CD14-positive monocyte (primary cell): Measurements from ENCODE around the gene SDR42E1. TPM values are rescaled to one million over a fixed set of nuclear protein-coding genes. Genes with fewer than 3 reads are reported as not detected.

Source experiments
- DNase-seq, 3 donors: peaks; one replicate each; pipeline ENCODE4 v3.0.0-alpha.2; 2011 to 2022
- H2AFZ ChIP-seq: 2 replicates; pipeline ENCODE4 v1.6.0; 2012; ENCODE audit warnings: mild to moderate bottlenecking, low read depth, low read length, inconsistent platforms; ENCODE audit not compliant: insufficient read depth, poor library complexity, severe bottlenecking
- H3K27ac ChIP-seq, 2 donors: 1 replicate in 1 of 2; 2 replicates in 1 of 2; pipeline ENCODE4 v1.5.1; 2012 to 2013; ENCODE audit warnings: low read length in 2 of 2, control low read depth in 1 of 2, inconsistent platforms in 1 of 2, low read depth in 1 of 2, mild to moderate bottlenecking in 1 of 2
- H3K27me3 ChIP-seq, 2 donors: one replicate each; pipeline versions ENCODE4 v1.6.0 to v1.6.1; 2011 to 2013; ENCODE audit warnings: low read length in 2 of 2; ENCODE audit not compliant: control insufficient read depth in 2 of 2, insufficient read depth in 2 of 2
- H3K36me3 ChIP-seq, 2 donors: replicated peaks in 1 of 2; 1 replicate in 1 of 2; 2 replicates in 1 of 2; pipeline versions ENCODE4 v1.5.1 to v1.6.1; 2012 to 2013; ENCODE audit warnings: low read length in 2 of 2, control low read depth in 1 of 2, inconsistent platforms in 1 of 2, mild to moderate bottlenecking in 1 of 2; ENCODE audit not compliant: insufficient read depth in 2 of 2, control insufficient read depth in 1 of 2
- H3K4me1 ChIP-seq, 2 donors: 1 replicate in 1 of 2; 2 replicates in 1 of 2; pipeline versions ENCODE4 v1.5.1 to v1.6.1; 2012 to 2013; ENCODE audit warnings: low read length in 2 of 2, control low read depth in 1 of 2, inconsistent platforms in 1 of 2, mild to moderate bottlenecking in 1 of 2, moderate library complexity in 1 of 2; ENCODE audit not compliant: insufficient read depth in 2 of 2, control insufficient read depth in 1 of 2
- H3K4me2 ChIP-seq: replicated peaks from 2 replicates; pipeline ENCODE3; 2012; ENCODE audit warnings: low read length, moderate library complexity, mild to moderate bottlenecking; ENCODE audit not compliant: poor library complexity, severe bottlenecking; ENCODE audit errors: extremely low read depth
- H3K4me3 ChIP-seq, 3 experiments: fragments of 200-600 bp in 1 of 3; sonication (generic) in 1 of 3; replicated peaks in 1 of 3; 1 replicate in 2 of 3; 2 replicates in 1 of 3; pipeline ENCODE4 v1.5.1; 2011 to 2013; ENCODE audit warnings: low read length in 3 of 3, mild to moderate bottlenecking in 3 of 3, control low read depth in 2 of 3, low read depth in 2 of 3, inconsistent platforms in 1 of 3, moderate library complexity in 1 of 3
- H3K79me2 ChIP-seq: 2 replicates; pipeline ENCODE4 v1.6.0; 2012; ENCODE audit warnings: mild to moderate bottlenecking, control low read depth, inconsistent platforms, low read length, moderate library complexity; ENCODE audit not compliant: insufficient read depth
- H3K9ac ChIP-seq: 2 replicates; pipeline ENCODE4 v1.6.0; 2017; ENCODE audit warnings: low read length, mild to moderate bottlenecking; ENCODE audit not compliant: insufficient read depth, poor library complexity, severe bottlenecking
- H3K9me3 ChIP-seq, 2 donors: replicated peaks in 1 of 2; 1 replicate in 1 of 2; 2 replicates in 1 of 2; pipeline versions ENCODE4 v1.5.1 to v1.6.1; 2012 to 2013; ENCODE audit warnings: low read length in 2 of 2, control low read depth in 1 of 2; ENCODE audit not compliant: control insufficient read depth in 1 of 2, insufficient read depth in 1 of 2
- H4K20me1 ChIP-seq: 2 replicates; pipeline ENCODE4 v1.6.0; 2012; ENCODE audit warnings: mild to moderate bottlenecking, low read length, control low read depth, moderate library complexity; ENCODE audit not compliant: insufficient read depth
- H3K27ac Mint-ChIP-seq, 7 donors: one replicate each; pipeline ENCODE4 v1.8.0; 2020; ENCODE audit warnings: mild to moderate bottlenecking in 7 of 7, mixed read lengths in 7 of 7, moderate library complexity in 6 of 7, inconsistent platforms in 2 of 7
- H3K27me3 Mint-ChIP-seq, 3 donors: one replicate each; pipeline ENCODE4 v1.8.0; 2021 to 2022; ENCODE audit warnings: low read depth in 3 of 3, mild to moderate bottlenecking in 3 of 3, mixed read lengths in 3 of 3, moderate library complexity in 3 of 3, inconsistent platforms in 1 of 3
- H3K36me3 Mint-ChIP-seq, 2 donors: one replicate each; pipeline ENCODE4 v1.8.0; 2020; ENCODE audit warnings: mixed read lengths in 2 of 2, inconsistent platforms in 1 of 2, mild to moderate bottlenecking in 1 of 2
- H3K4me1 Mint-ChIP-seq: one replicate; pipeline ENCODE4 v1.8.0; 2020; ENCODE audit warnings: mild to moderate bottlenecking, mixed read lengths
- H3K4me3 Mint-ChIP-seq, 2 donors: one replicate each; pipeline ENCODE4 v1.8.0; 2020; ENCODE audit warnings: mild to moderate bottlenecking in 2 of 2, mixed read lengths in 2 of 2, moderate library complexity in 1 of 2
- H3K9me3 Mint-ChIP-seq, 7 donors: one replicate each; pipeline ENCODE4 v1.8.0; 2020 to 2022; ENCODE audit warnings: mixed read lengths in 7 of 7, mild to moderate bottlenecking in 6 of 7, moderate library complexity in 6 of 7, inconsistent platforms in 2 of 7
- WGBS: methylation state at CpG from one replicate; pipeline ENCODE4 v1.1.5; 2013; ENCODE audit warnings: missing lambda C conversion rate; ENCODE audit not compliant: insufficient coverage; 5-methylcytosine and 5-hydroxymethylcytosine counted together
- intact Hi-C, 2 donors: fragments of 100-400 bp; cut with micrococcal nuclease; formaldehyde crosslinking; loops; one replicate each; pipeline versions ENCODE4 v1.15.0 to v1.15.1; 2023
- polyA plus RNA-seq, 3 donors: library from polyadenylated mRNA; depleted of rRNA in 1 of 3; unstranded in 2 of 3; stranded (reverse) in 1 of 3; fragments of 300-500 nt in 2 of 3; fragments of >200 nt in 1 of 3; fragmentation: Illumina TruSeq in 2 of 3; gene quantifications; 1 replicate in 2 of 3; 2 replicates in 1 of 3; pipeline ENCODE4 v1.2.3, GENCODE V29; 2012 to 2021
- TF ChIP-seq, protein P1 (sequence below): fragments of 200-600 bp; IDR thresholded peaks from one replicate; pipeline ENCODE4 v1.8.0; 2022; ENCODE audit warnings: antibody characterized with exemption, mild to moderate bottlenecking

Gene SDR42E1
- polyA plus RNA-seq, 3 donors = under 0.01 TPM; not detected in 2

DNA sequence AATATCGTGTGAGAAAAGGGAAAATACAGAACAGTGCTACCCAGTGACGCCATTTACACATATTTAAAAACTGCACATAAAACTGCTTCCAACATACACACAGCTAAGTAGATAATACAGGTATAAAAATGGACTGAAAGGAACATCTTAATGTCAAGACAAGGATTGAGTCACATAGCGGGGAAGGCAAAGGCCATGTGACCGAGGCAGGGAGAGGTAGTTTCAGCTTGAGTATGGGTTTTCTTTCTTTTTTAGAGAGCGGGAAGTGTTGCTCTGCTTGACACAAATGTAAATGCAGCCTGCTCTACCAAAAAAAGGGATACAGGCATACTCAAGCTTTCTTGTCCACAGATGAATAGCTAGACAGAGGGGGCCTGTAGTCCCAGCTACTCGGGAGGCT lies 46.5 kb downstream of the SDR42E1 start:
- H3K9me3 Mint-ChIP-seq = peaks cover 3 to 10% (median 6%) of the 10 kb centered on the region in 7 donors
- H3K4me1 ChIP-seq = no peaks in the 10 kb centered on the region
- no peak overlapping the region for H3K4me3 Mint-ChIP-seq

DNA sequence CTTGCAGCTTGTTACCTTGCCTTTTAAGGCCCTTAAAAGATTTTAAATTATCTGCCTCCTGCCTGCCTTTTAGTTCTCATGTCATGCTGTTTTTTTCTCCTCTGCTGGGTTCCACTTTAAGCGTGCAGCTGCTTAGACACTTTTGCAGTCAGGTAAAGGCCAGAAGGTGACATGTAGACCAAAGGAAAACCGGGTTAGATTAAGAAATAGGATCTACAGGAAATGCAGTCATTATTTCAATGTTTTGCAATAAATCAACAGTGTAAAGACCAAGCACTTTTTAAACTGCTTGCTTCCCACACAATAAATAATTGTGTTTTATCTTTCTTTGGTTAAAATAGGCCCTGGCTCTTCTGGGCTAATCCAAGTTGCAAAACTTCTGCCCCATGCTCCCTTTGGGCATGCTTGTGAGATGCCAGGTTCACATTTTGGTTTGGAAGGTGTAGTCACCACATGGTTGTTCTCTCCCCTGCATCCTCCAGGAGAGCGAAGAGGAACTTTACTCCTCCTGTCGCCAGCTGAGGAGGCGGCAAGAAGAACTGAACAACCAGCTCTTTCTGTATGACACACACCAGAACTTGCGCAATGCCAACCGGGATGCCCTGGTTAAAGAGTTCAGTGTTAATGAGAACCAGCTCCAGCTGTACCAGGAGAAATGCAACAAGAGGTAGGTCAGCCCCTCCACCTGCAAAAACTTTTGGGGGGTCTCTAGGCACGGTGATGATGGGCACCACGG lies 54.9 kb downstream of the SDR42E1 start:
- H3K79me2 ChIP-seq = no peaks in the 10 kb centered on the region
- WGBS = 33% methylated on average over 2 of the region's 9 CpGs
- H3K36me3 ChIP-seq = peaks cover 64 to 94% of the 10 kb centered on the region in 2 donors

More for the DNA sequence above, 46.5 kb downstream of the SDR42E1 start:
- Mint-ChIP-seq H3K4me1 (peaks cover 4% of the 10 kb centered on the region), H3K36me3 (peaks cover 18 to 19% of the 10 kb centered on the region in 2 donors), H3K27ac (no peak overlapping the region), H3K27me3 (peaks cover 0 to 3% (median 2%) of the 10 kb centered on the region in 3 donors)
- Histone ChIP-seq H3K36me3 (peaks cover 4 to 20% of the 10 kb centered on the region in 2 donors), H3K79me2 (no peaks in the 10 kb centered on the region), H3K9me3 (no peaks in the 10 kb centered on the region), H3K4me2 (no peak overlapping the region), H2AFZ (no peak overlapping the region), H3K9ac (no peak overlapping the region), H4K20me1 (no peaks in the 10 kb centered on the region), H3K4me3 (no peak overlapping the region), H3K27ac (no peak overlapping the region), H3K27me3 (no peaks in the 10 kb centered on the region)
- TF ChIP-seq, protein P1, sequence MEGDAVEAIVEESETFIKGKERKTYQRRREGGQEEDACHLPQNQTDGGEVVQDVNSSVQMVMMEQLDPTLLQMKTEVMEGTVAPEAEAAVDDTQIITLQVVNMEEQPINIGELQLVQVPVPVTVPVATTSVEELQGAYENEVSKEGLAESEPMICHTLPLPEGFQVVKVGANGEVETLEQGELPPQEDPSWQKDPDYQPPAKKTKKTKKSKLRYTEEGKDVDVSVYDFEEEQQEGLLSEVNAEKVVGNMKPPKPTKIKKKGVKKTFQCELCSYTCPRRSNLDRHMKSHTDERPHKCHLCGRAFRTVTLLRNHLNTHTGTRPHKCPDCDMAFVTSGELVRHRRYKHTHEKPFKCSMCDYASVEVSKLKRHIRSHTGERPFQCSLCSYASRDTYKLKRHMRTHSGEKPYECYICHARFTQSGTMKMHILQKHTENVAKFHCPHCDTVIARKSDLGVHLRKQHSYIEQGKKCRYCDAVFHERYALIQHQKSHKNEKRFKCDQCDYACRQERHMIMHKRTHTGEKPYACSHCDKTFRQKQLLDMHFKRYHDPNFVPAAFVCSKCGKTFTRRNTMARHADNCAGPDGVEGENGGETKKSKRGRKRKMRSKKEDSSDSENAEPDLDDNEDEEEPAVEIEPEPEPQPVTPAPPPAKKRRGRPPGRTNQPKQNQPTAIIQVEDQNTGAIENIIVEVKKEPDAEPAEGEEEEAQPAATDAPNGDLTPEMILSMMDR = no peak
- DNase-seq = no peak
- WGBS = no CpG with 5 or more reads among the region's 6 CpGs
- intact Hi-C loops = no loop called here

More for the DNA sequence above, 54.9 kb downstream of the SDR42E1 start:
- H3K9me3 Mint-ChIP-seq = peaks cover 0 to 7% (median 2%) of the 10 kb centered on the region in 7 donors
- Histone ChIP-seq H3K27ac (peak overlapping the region; percentile 8 to 50), H3K4me3 (no peak overlapping the region), H3K27me3 (no peaks in the 10 kb centered on the region), H3K9me3 (peaks cover 0 to 5% of the 10 kb centered on the region in 2 donors), H4K20me1 (peaks cover 8% of the 10 kb centered on the region), H2AFZ (no peak overlapping the region), H3K4me1 (peaks cover 10 to 15% of the 10 kb centered on the region in 2 donors), H3K9ac (no peak overlapping the region), H3K4me2 (no peak overlapping the region)
- peaks cover 87 to 90% of the 10 kb centered on the region in 2 donors for H3K36me3 Mint-ChIP-seq
- intact Hi-C loops = no loop called here
- DNase-seq = peak; percentile 35 to 66 (median 56)
- no peak overlapping the region for H3K4me3 Mint-ChIP-seq
- TF ChIP-seq, protein P1 = no peak
- H3K27ac Mint-ChIP-seq = peak overlapping the region; percentile 15 to 85 (median 64)
- H3K4me1 Mint-ChIP-seq = peaks cover 18% of the 10 kb centered on the region
- H3K27me3 Mint-ChIP-seq = peaks cover 0 to 1% (median 0%) of the 10 kb centered on the region in 3 donors
